Activated CD4-positive, CD25-positive, alpha-beta regulatory T cell treated with anti-CD3 and anti-CD28 coated beads, Interleukin-2, amount 50 U/mL, for 72 hours (primary cell): ENCODE results near the gene CWH43.
"Not testable (repeated sequence)": the region's sequence is repeated elsewhere in the genome, so short reads cannot be mapped to it uniquely, and the experiment has no call there.

Experiments used
- DNase-seq: peaks from one replicate; pipeline ENCODE4 v3.0.0; 2021

Gene CWH43

GRCh38 chr4:48985976-48986653 lies at the start of gene CWH43:
CWH43 (plus strand) TSS chr4:48986275; CDS start chr4:48986430, 155 bp downstream.
- no peak for DNase-seq

- no peak for DNase-seq
Measured at GRCh38 chr4:48937033-48937432, 49.0 kb upstream of the CWH43 start.

GRCh38 chr4:48938831-48939230 lies 47.2 kb upstream of the CWH43 start:
- DNase-seq, result no peak

DNA sequence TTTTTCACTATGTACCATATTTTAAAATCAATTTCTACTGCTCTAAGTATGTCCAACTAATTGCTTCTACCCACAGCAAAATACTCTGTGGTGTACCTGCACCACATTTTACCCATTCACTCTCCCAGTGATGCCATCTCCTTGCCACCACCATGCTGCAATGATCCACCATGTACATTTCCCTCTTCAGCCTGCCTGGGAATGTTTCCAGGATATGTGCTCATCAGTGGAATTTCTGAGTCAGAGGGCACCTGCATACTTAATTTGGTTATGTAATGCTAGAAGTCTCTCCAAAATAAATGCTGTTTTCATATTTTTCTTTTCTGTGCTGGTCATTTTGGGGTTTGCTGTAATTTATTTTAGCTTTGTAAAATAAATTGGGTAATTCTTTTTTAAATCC lies 46.3 kb upstream of the CWH43 start:
- no peak for DNase-seq

- DNase-seq, result no peak
Measured at GRCh38 chr4:48943387-48943786, 42.7 kb upstream of the CWH43 start.

GRCh38 chr4:48944252-48944651 lies 41.8 kb upstream of the CWH43 start:
- no peak for DNase-seq

GRCh38 chr4:48944756-48945241 lies 41.3 kb upstream of the CWH43 start:
- peak; percentile 53 for DNase-seq

DNA sequence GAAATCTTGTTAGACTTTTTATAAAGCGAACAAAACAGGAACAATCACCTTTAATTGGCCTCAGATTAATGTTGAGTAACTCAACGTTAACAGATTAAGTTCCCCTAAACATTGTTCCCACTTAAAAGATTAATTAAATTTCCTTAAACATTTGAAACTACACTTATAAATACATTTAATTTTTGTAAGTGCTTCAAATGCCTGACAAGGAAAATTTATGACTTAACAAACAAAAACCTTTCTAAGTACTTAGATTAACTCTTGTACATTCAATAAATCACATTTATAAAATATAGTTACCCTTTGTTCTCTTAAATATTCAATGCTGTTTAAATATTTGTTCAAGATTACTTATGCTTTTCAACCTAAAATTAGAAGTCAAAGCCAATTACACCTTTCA lies 40.1 kb upstream of the CWH43 start:
- no peak for DNase-seq

GRCh38 chr4:48947731-48948130 lies 38.3 kb upstream of the CWH43 start:
- DNase-seq, result no peak

DNA sequence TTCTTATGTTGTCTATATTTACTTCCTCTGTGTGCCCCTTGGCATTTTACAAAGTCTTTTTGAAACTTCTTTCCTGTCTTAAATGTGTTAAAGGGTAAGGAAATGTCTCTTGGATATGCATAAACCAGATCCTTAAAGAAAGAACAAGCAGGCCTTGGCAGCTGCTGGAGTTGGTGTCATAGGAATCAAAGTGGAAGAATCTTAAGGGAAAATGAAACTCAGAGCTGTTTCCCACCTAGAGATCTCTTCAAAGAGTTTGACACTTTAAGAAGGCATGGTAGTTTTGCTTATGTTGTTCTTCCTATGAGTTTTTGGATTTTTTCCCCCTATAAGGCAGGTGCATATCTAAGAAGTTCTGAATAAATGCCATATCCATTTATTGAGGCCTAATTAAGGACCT lies 37.0 kb upstream of the CWH43 start:
- no peak for DNase-seq

GRCh38 chr4:48949518-48950219 lies 36.4 kb upstream of the CWH43 start:
- DNase-seq, result no peak

- DNase-seq, result no peak
Measured at GRCh38 chr4:48954314-48954713, 31.8 kb upstream of the CWH43 start.

GRCh38 chr4:48957366-48957765 lies 28.7 kb upstream of the CWH43 start:
- not testable (repeated sequence) for DNase-seq

DNA sequence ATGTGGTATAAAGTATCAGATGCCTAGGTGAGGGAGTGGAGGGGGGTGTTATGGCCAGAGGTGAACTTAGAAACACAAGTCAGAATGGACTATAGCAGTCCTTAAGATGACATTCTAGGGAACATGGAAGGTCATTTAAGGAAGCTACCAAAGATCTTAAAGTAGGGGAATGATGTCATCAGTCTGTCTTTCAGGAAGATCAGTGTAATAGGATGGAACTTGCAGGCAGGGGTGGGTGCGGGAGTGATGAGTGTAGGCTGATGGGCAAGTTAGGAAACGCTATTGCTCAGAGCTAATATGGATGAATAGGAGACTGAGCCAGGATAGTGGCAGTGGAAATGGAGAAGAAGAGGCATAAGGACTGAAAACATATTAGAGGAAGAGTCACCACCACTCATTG lies 27.5 kb upstream of the CWH43 start:
- DNase-seq, result no peak

DNA sequence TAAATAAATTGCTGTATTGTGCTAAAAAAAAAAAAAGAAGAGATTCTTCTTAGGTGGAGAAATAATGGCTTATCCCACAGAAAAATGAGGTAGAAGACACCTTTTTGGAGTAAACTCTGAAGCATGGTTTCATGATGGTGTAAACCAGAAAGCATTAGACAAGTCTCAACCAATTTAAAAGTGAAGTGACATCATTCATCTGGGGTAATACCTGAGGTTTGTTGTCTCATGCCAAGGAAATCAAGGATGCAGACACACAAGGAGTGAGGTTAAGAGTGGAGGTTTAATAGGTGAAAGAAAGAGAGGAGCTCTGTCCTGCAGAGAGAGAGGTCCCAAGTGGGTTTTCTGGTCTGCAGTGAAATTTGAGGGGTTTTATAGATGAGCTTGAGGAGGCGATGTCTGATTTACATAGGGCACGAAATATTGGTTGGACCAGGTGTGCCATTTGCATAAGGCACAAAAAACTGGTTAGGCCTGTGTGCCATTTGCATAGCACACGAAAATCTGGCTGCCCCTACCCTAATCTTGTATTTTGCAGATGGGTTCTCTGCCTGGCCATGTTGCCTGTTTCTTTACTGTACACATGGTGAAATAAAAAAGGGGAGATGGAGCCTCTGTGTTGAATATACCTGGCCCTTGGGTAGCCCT lies 25.0 kb upstream of the CWH43 start:
- DNase-seq, result no peak

DNA sequence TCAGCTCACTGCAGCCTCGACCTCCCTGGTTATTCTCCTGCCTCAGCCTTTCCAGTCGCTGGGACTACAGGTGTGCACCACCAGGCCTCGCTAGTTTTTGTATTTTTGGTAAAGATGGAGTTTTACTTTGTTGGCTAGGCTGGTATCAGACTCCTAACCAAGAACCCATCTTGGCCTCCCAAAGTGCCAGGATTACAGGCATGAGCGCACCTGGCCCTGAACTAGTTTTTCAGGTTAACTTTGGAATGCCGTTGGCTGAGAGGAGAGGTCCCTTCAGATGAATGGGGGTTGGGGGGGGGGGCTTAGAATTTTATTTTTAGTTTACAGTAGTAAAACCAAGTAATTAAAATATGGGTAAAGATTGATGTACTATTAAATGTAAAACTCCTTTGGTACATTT lies 23.4 kb upstream of the CWH43 start:
- DNase-seq, result no peak

DNA sequence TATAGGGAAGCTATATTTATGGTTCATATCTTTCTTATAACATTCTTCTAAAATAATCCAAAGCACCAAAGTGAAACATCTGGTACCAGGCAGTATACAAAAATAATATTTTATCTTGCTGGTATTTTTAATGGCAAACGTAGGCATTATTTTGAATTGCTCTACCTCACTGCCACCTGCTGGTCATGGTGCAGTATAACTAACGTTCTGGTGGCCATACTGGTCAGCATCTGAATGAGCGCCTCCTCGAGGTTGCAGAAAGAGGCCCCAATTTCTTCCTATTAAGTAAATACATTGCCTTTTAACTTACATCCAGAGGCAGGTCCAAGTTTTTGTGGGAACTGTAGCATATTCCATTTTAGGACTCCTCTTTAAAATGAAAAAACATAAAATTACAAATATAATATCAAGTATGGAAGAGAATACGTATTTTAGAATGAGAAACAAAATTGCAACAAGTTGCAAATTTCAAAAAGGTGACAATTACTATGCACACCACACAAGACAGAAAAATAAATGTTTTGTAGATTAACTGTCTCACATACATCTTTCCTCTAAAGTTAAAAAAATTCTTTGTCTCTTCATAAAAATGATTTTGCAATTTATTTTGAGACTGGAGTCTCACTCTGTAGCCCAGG lies 22.9 kb upstream of the CWH43 start:
- DNase-seq, result peak; percentile 67

- DNase-seq, result no peak
Measured at GRCh38 chr4:48967101-48967500, 19.0 kb upstream of the CWH43 start.

DNA sequence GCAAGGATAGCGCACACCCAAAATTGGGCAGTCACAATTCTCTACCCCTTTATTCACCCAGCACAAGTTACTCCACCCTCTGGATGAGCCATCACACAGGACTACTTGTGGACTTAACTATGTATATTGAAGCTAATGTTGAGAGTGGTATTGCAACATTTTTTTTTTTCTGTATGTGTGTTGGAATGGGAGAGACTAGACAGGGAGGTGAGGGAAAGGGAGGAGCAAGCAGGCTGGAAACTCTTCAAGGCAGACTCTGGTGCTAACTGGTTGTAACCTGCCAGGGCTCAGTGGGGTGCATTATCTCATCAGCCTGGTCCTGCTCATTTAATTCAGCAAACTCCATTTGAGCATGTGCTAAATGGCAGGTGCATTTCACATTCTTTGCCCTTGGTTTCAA lies 18.4 kb upstream of the CWH43 start:
- DNase-seq, result no peak

DNA sequence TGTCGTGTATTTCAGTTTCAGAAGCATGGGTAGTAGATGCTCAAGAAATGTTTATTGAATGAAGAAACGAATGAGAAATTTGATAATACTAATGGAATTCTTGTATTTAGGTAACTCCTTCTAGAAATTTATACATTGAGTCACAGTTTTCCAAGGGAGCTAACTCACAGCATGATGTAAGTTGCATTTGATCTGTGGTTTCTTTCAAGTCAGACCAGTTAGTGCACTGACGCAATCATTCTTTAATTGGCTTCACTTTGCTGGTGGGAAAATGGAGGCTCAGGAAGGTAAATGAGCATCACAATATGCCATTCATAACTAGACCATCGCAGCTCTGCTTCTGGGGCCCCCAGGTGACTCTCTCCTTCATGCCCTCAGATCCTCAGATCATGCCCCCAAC lies 17.3 kb upstream of the CWH43 start:
- no peak for DNase-seq

DNA sequence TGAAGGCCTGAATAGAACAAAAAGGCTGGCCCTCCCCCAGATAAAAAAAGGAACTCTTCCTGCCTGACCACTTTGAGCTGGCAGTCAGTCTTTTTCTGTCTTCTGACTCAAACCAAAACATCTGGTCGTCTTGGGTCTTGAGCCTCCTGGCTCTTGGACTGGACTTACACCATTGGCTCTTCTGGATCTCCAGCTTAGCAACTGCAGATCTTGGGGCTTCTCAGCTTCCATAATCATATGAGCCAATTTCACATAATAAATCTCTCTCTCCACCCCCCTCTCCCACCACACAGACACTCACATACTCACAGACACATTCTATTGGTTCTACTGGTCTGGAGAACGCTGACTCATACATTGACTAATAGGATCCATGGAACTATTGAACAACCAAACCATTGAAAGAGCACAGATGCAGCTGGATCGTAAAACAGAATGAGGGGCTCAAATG lies 15.6 kb upstream of the CWH43 start:
- DNase-seq, result no peak

DNA sequence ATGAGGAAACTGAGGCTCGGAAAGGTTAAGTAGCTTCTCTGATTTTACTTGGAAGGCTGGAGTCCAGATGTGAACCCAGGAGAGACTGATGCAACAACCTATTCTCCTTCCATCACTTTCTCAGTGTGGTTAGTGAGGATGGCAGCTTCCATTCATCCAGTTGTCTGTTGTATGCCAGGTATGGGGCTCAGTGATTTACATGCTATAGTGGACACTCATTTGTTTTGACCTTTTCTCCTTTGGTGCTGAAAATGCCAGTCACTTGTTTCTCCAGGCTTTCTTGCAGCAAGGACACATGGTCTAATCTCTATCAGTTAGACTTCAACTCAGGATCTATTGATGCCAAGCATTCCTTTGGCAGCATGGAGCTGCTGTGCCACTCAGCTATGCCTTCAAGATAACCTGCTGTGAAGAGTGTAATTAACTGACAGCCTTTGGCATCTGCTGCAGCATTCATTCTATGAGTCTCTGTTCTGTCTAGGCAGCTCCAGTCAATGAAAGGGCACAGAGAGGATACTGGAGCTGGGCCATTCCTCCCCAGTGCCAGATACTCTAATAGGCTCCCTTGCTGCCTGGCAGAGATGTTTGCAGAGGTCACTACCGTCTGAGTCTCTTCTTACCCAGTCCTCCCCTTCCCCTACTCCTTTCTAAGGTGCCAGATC lies 11.0 kb upstream of the CWH43 start:
- no peak for DNase-seq

- DNase-seq, result no peak
Measured at GRCh38 chr4:48976041-48976440, 10.0 kb upstream of the CWH43 start.
